NCI-H526 (cell line): ENCODE results near the gene ZDHHC1.
"Not testable (repeated sequence)": the region's sequence is repeated elsewhere in the genome, so short reads cannot be mapped to it uniquely, and the experiment has no call there.

Source experiments
- DNase-seq, 2 experiments: peaks; one replicate each; lab custom pipeline; 2025; lab: John Stamatoyannopoulos, UW

Gene ZDHHC1

GRCh38 chr16:67394155-67395104 lies 21.8 kb downstream of the ZDHHC1 start:
- DNase-seq: no peak

GRCh38 chr16:67393788-67394154 lies 22.5 kb downstream of the ZDHHC1 start:
- DNase-seq: no peak

GRCh38 chr16:67393111-67393787 lies 23.0 kb downstream of the ZDHHC1 start, which contains the start of gene TPPP3:
TPPP3 (minus strand) TSS chr16:67393498; CDS start chr16:67391111, 2,387 bp downstream.
- peak; percentile 38 to 83 for DNase-seq

GRCh38 chr16:67392301-67393059 lies 23.8 kb downstream of the ZDHHC1 start:
- no peak for DNase-seq

- DNase-seq: peak in 1 of 2 experiments; percentile 8
Observed at GRCh38 chr16:67391424-67392300, 24.6 kb downstream of the ZDHHC1 start.

- DNase-seq: no peak
Observed at GRCh38 chr16:67390816-67391423, 25.4 kb downstream of the ZDHHC1 start.

GRCh38 chr16:67389911-67390815 lies 26.1 kb downstream of the ZDHHC1 start:
- no peak for DNase-seq

GRCh38 chr16:67388591-67388990 lies 27.7 kb downstream of the ZDHHC1 start:
- no peak for DNase-seq

- no peak for DNase-seq
Observed at GRCh38 chr16:67388191-67388590, 28.1 kb downstream of the ZDHHC1 start.

GRCh38 chr16:67387479-67388079 lies 28.7 kb downstream of the ZDHHC1 start:
- DNase-seq: no peak

- no peak for DNase-seq
Observed at GRCh38 chr16:67386861-67387455, 29.3 kb downstream of the ZDHHC1 start.

GRCh38 chr16:67384778-67385510 lies 31.3 kb downstream of the ZDHHC1 start:
- no peak for DNase-seq

- no peak for DNase-seq
Observed at GRCh38 chr16:67383284-67383683, 33.0 kb downstream of the ZDHHC1 start.

- no peak for DNase-seq
Observed at GRCh38 chr16:67378642-67379041, 37.6 kb downstream of the ZDHHC1 start.

- not testable (repeated sequence) for DNase-seq
Observed at GRCh38 chr16:67376012-67376411, 40.3 kb downstream of the ZDHHC1 start.

GRCh38 chr16:67372664-67373063 lies 43.6 kb downstream of the ZDHHC1 start:
- DNase-seq: peak in 1 of 2 experiments; percentile 3

- DNase-seq: no peak
Observed at GRCh38 chr16:67370661-67371060, 45.6 kb downstream of the ZDHHC1 start.

GRCh38 chr16:67364600-67365235 lies 51.6 kb downstream of the ZDHHC1 start:
- DNase-seq: no peak
